Motor neuron (in vitro differentiated cells): Measurements from ENCODE around the gene MUC5B. TPM values are rescaled to one million over a fixed set of nuclear protein-coding genes. Genes with fewer than 3 reads are reported as not detected.
"Not testable (repeated sequence)": the region's sequence is repeated elsewhere in the genome, so short reads cannot be mapped to it uniquely, and the experiment has no call there.

Source experiments
- ATAC-seq, 8 experiments: fragments of 200-7000 bp; cut with Tn5 transposase; replicated peaks in 6 of 8; 2 replicates each; pipeline ENCODE4 v1.8.0; 2021; ENCODE audit warnings: mild to moderate bottlenecking in 8 of 8, moderate library complexity in 8 of 8
- H3K27ac ChIP-seq, 2 donors: fragments of 250-450 bp; sonication (Bioruptor Pico); 2 replicates each; pipeline ENCODE4 v1.9.0; 2021; ENCODE audit warnings: antibody characterized with exemption in 2 of 2, mild to moderate bottlenecking in 2 of 2, moderate library complexity in 1 of 2
- H3K4me1 ChIP-seq, 2 donors: fragments of 250-450 bp; sonication (Bioruptor Pico); replicated peaks in 1 of 2; 2 replicates each; pipeline ENCODE4 v1.6.1; 2021; ENCODE audit warnings: antibody characterized with exemption in 2 of 2, mild to moderate bottlenecking in 2 of 2, moderate library complexity in 1 of 2
- H3K4me3 ChIP-seq, 5 donors: fragments of 250-450 bp; sonication (Bioruptor Pico); 2 replicates each; pipeline ENCODE4 v1.9.0; 2021; ENCODE audit warnings: antibody characterized with exemption in 5 of 5, mild to moderate bottlenecking in 5 of 5, moderate library complexity in 4 of 5
- WGBS, 10 experiments: fragments of 450-650 bp; shearing (Covaris generic); methylation state at CpG; one replicate each; pipeline ENCODE4 v1.0.0; 2022; 5-methylcytosine and 5-hydroxymethylcytosine counted together
- in situ Hi-C, 9 experiments: fragments of 400-800 bp; cut with MboI; loops; one replicate each; pipeline ENCODE4 v1.15.0; 2021; ENCODE audit warnings: low sequenced_read_pairs in 9 of 9, low pct_unique_long_range_greater_than_20kb in 2 of 9; ENCODE audit not compliant: unreplicated experiment in 9 of 9
- total RNA-seq, 8 experiments: library from RNA; unstranded; fragments of 300-600 nt; gene quantifications; 2 replicates each; pipeline versions ENCODE4 v1.2.3 to v1.2.4, GENCODE V29; 2022

MUC5B gene
- total RNA-seq, 8 experiments from 2014 or later = under 0.01 to 4.7 (median 0.85) TPM

DNA sequence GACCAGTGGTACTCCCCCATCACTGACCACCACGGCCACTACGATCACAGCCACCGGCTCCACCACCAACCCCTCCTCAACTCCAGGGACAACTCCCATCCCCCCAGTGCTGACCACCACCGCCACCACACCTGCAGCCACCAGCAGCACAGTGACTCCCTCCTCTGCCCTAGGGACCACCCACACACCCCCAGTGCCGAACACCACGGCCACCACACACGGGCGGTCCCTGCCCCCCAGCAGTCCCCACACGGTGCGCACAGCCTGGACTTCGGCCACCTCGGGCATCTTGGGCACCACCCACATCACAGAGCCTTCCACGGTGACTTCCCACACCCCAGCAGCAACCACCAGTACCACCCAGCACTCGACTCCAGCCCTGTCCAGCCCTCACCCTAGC lies 24.2 kb downstream of the MUC5B start:
- H3K27ac ChIP-seq, in situ Hi-C loops, ATAC-seq, H3K4me1 ChIP-seq, H3K4me3 ChIP-seq: not testable (repeated sequence)
- WGBS, 10 experiments = no CpG with 5 or more reads among the region's 14 CpGs

DNA sequence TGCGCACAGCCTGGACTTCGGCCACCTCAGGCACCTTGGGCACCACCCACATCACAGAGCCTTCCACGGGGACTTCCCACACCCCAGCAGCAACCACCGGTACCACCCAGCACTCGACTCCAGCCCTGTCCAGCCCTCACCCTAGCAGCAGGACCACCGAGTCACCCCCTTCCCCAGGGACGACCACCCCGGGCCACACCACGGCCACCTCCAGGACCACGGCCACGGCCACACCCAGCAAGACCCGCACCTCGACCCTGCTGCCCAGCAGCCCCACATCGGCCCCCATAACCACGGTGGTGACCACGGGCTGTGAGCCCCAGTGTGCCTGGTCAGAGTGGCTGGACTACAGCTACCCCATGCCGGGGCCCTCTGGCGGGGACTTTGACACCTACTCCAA lies 26.1 kb downstream of the MUC5B start:
- H3K4me1 ChIP-seq, H3K27ac ChIP-seq, in situ Hi-C loops, ATAC-seq, H3K4me3 ChIP-seq: not testable (repeated sequence)
- WGBS, 10 experiments = no CpG with 5 or more reads among the region's 18 CpGs

DNA sequence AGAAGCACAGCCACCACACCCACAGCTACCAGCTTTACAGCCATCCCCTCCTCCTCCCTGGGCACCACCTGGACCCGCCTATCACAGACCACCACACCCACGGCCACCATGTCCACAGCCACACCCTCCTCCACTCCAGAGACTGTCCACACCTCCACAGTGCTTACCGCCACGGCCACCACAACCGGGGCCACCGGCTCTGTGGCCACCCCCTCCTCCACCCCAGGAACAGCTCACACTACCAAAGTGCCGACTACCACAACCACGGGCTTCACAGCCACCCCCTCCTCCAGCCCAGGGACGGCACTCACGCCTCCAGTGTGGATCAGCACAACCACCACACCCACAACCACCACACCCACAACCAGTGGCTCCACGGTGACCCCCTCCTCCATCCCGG lies 27.5 kb downstream of the MUC5B start:
- H3K4me3 ChIP-seq, H3K4me1 ChIP-seq, in situ Hi-C loops, ATAC-seq, H3K27ac ChIP-seq: not testable (repeated sequence)
- no CpG with 5 or more reads among the region's 12 CpGs for WGBS, 10 experiments

DNA sequence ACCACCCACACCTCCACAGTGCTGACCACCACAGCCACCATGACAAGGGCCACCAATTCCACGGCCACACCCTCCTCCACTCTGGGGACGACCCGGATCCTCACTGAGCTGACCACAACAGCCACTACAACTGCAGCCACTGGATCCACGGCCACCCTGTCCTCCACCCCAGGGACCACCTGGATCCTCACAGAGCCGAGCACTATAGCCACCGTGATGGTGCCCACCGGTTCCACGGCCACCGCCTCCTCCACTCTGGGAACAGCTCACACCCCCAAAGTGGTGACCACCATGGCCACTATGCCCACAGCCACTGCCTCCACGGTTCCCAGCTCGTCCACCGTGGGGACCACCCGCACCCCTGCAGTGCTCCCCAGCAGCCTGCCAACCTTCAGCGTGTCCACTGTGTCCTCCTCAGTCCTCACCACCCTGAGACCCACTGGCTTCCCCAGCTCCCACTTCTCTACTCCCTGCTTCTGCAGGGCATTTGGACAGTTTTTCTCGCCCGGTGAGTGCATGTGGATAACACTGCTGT lies 28.4 kb downstream of the MUC5B start:
- no peak overlapping the region for H3K4me3 ChIP-seq
- in situ Hi-C loops = no loop called here
- WGBS, 10 experiments = 20 to 100% (median 82%) methylated on average over 1 to 6 of the region's 16 CpGs; no CpG with 5 or more reads in 3 of the 10 experiments
- no peak for ATAC-seq
- no peak overlapping the region for H3K27ac ChIP-seq
- no peaks in the 10 kb centered on the region for H3K4me1 ChIP-seq

DNA sequence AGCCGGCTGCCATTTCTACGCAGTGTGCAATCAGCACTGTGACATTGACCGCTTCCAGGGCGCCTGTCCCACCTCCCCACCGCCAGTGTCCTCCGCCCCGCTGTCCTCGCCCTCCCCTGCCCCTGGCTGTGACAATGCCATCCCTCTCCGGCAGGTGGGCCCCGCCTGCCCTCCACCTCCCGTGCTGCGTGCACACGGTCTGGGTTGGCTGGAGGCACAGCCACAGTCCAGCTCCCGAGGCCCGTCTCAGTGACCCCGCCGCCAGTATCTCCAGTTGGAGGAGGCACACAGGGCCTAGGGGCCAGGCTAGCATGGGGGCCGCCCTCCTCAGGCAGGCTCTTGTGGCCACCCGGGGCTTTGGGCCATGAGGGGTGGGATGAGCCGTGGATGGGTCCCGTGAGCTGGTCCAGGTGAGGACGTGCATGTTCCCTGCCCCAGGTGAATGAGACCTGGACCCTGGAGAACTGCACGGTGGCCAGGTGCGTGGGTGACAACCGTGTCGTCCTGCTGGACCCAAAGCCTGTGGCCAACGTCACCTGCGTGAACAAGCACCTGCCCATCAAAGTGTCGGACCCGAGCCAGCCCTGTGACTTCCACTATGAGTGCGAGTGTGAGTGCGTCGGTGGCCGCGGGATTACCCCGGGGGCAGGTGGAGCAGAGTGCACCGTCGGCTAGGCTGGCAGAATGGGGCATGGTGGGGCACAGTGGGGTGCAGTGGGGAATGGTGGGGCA lies 29.7 kb downstream of the MUC5B start:
- Histone ChIP-seq H3K27ac (no peak overlapping the region), H3K4me1 (no peaks in the 10 kb centered on the region), H3K4me3 (no peak overlapping the region)
- in situ Hi-C loops = no loop called here
- ATAC-seq = no peak
- WGBS, 10 experiments = 80 to 91% methylated on average over 4 of the region's 38 CpGs; no CpG with 5 or more reads in 8 of the 10 experiments

DNA sequence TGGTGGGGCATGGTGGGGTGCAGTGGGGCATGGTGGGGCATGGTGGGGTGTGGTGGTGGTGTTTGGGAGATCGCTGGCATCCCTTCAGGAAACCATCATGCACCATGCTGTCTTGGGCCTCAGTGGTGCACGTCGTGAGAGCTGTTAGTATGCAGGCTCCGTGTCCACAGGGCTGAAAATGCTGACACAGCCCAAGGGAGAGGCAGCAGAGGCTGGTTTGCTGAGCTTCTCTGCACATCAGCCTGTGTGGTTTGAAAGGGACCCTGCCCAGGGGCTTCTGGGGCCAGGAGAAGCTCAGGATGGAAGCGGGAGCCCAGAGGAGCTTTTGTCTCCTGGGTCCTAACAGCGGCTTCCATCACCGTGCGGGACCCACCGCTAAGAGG lies 30.2 kb downstream of the MUC5B start:
- Histone ChIP-seq H3K4me1 (no peaks in the 10 kb centered on the region), H3K27ac (no peak overlapping the region), H3K4me3 (no peak overlapping the region)
- in situ Hi-C loops = no loop called here
- WGBS, 10 experiments = 78 to 100% methylated on average over 1 to 4 of the region's 9 CpGs; no CpG with 5 or more reads in 8 of the 10 experiments
- no peak for ATAC-seq

DNA sequence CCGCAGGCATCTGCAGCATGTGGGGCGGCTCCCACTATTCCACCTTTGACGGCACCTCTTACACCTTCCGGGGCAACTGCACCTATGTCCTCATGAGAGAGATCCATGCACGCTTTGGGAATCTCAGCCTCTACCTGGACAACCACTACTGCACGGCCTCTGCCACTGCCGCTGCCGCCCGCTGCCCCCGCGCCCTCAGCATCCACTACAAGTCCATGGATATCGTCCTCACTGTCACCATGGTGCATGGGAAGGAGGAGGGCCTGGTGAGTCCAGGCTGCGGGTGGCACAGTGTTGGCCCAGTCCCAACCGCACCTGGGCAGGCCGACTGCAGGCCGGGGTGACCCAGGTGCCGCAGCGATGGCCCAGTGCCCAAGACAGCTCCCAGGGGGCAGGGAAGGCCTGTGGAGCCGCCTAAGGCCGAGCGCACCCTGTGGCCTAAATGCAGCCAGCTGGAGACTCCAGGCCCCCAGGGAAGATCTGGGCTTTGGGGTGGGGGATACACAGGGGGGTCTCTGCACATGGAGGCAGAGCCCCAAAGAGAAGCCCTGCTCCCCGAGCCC lies 31.3 kb downstream of the MUC5B start:
- no peak for ATAC-seq
- Histone ChIP-seq H3K4me1 (no peaks in the 10 kb centered on the region), H3K4me3 (no peak overlapping the region), H3K27ac (no peak overlapping the region)
- in situ Hi-C loops = no loop called here
- 40 to 100% (median 80%) methylated on average over 1 to 13 of the region's 22 CpGs; no CpG with 5 or more reads in 5 of the 10 experiments for WGBS, 10 experiments

DNA sequence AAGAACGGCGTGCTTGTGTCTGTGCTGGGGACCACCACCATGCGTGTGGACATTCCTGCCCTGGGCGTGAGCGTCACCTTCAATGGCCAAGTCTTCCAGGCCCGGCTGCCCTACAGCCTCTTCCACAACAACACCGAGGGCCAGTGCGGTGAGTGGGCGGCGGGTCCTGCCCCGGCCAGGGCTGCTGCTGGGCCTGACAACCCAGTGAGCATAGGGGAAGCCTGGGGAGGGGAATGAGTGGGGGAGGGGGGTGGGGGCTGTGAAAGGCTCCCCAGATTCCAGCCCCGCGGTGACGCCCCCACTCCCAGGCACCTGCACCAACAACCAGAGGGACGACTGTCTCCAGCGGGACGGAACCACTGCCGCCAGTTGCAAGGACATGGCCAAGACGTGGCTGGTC lies 31.9 kb downstream of the MUC5B start:
- H3K4me3 ChIP-seq = no peak overlapping the region
- no peak for ATAC-seq
- in situ Hi-C loops = no loop called here
- H3K27ac ChIP-seq = no peak overlapping the region
- no CpG with 5 or more reads among the region's 19 CpGs for WGBS, 10 experiments
- H3K4me1 ChIP-seq = peaks cover 0 to under 1% of the 10 kb centered on the region in 2 donors

DNA sequence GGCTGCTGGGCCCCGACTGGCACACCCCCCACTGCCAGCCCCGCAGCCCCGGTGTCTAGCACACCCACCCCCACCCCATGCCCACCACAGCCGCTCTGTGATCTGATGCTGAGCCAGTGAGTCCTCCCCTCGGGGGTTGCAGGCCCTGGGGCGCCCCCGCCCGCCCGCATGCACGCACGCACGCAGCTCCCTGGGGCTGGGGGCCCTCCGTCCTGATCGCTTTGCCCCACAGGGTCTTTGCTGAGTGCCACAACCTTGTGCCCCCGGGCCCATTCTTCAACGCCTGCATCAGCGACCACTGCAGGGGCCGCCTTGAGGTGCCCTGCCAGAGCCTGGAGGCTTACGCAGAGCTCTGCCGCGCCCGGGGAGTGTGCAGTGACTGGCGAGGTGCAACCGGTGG lies 32.3 kb downstream of the MUC5B start:
- in situ Hi-C loops = no loop called here
- H3K27ac ChIP-seq = no peak overlapping the region
- no CpG with 5 or more reads among the region's 24 CpGs for WGBS, 10 experiments
- ATAC-seq = no peak
- peaks cover 0 to 4% of the 10 kb centered on the region in 2 donors for H3K4me1 ChIP-seq
- no peak overlapping the region for H3K4me3 ChIP-seq

DNA sequence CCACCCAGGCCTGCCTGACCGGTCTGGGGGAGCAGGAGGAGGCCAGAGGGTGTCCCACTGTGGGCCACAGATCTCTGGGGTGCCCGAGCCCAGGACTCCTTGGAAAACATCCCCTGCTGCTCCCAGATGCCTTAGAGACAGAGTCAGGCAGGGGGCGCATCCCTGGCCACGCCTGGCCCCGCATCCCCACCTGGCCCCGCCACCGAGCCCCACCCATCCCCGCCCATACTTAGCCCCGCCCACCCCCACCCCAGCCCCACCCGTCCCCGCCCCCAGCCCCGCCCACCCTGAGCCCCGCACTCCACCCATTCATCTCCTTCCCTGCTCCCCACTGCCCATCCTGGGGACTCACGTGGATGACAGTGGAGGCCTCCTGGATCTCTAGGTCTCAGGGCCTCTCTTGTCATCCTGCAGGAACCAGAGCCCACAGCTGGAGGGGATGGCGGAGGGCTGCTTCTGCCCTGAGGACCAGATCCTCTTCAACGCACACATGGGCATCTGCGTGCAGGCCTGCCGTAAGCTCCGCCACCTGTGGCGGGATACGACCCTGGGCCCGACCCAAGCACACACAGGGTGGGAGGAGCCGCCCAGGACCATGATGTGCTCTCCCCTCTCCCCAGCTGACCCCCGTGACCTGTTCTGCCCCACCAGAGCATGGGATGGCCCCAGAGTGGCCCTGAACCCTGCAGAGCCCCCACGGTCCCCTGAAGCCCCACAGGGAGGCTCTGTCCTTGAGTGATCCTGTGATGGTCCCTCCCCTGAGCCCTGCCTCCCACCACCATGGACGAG lies 33.6 kb downstream of the MUC5B start:
- no peak for ATAC-seq
- in situ Hi-C loops = no loop called here
- Histone ChIP-seq H3K4me1 (peaks cover 0 to 11% of the 10 kb centered on the region in 2 donors), H3K27ac (no peak overlapping the region), H3K4me3 (no peak overlapping the region)
- 70% methylated on average over 2 of the region's 26 CpGs; no CpG with 5 or more reads in 9 of the 10 experiments for WGBS, 10 experiments

DNA sequence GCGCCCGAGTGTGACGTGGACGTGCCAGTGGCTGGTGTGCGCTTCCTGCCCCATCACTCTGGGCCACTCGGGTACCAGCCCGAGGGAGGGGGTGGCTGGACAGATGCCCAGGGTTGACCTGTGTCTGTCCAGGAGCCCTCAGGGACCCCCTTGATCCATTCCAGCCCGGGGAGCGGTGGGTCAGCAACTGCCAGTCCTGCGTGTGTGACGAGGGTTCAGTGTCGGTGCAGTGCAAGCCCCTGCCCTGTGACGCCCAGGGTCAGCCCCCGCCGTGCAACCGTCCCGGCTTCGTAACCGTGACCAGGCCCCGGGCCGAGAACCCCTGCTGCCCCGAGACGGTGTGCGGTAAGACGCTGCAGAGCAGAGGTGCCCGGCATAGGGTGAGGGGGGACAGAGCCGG lies 34.5 kb downstream of the MUC5B start:
- in situ Hi-C loops = no loop called here
- no peak overlapping the region for H3K27ac ChIP-seq
- no peak for ATAC-seq
- 79 to 90% methylated on average over 2 to 4 of the region's 27 CpGs; no CpG with 5 or more reads in 8 of the 10 experiments for WGBS, 10 experiments
- no peak overlapping the region for H3K4me3 ChIP-seq
- peaks cover 7 to 18% of the 10 kb centered on the region in 2 donors for H3K4me1 ChIP-seq

DNA sequence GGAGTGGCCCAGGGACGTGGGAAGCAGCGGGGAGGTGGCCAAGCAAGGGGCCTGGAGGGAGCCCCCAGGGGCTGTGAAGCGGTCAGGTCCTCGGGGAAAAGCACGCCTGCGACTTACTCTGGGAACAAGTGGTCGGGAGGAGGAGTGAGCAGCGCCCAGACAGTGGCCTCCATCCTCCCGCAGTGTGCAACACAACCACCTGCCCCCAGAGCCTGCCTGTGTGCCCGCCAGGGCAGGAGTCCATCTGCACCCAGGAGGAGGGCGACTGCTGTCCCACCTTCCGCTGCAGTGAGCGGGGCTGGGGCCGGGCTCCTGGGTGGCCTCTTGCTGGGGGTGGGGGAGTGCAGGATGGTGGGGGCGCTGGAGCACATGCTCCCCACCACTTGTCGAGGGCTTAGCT lies 35.0 kb downstream of the MUC5B start:
- H3K27ac ChIP-seq = no peak overlapping the region
- peaks cover 8 to 18% of the 10 kb centered on the region in 2 donors for H3K4me1 ChIP-seq
- no peak overlapping the region for H3K4me3 ChIP-seq
- ATAC-seq = no peak
- WGBS, 10 experiments = 95% methylated on average over 4 of the region's 16 CpGs; no CpG with 5 or more reads in 9 of the 10 experiments
- in situ Hi-C loops = no loop called here

DNA sequence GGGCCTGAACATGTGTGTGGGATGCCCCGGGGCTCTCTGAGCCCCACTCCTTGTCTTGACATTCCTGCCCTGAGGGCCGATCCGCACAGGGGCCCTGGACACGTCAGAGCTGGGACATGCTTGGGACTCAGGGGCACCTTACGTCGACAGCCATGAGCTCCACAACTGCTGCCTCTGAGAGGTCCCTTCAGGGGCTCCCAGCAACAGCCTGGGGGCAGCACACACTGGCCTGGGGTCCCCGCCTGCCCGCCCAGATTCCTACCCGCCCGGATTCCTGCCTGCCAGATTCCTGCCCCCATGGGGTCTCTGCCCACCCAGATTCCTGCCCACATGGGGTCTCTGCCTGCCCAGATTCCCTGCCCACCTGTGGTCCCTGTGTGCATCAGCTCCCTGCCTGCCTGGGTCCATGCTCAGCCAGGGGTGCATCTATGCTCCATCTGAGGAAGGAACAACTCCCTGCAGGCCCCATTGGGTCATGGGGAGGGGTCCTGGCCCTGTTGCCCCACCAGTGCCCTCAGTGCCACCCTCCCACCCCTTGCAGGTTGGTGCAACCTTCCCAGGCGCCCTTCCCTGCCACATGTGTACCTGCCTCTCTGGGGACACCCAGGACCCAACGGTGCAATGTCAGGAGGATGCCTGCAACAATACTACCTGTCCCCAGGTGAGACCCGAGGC lies 35.7 kb downstream of the MUC5B start:
- H3K4me1 ChIP-seq = peaks cover 11 to 18% of the 10 kb centered on the region in 2 donors
- H3K27ac ChIP-seq = no peak overlapping the region
- WGBS, 10 experiments = 0 to 60% methylated on average over 1 to 2 of the region's 13 CpGs; no CpG with 5 or more reads in 8 of the 10 experiments
- no peak overlapping the region for H3K4me3 ChIP-seq
- no peak for ATAC-seq
- in situ Hi-C loops = no loop called here
